B cell (primary cell): Measurements from ENCODE around the gene CHRNA5.

Experiments used
- EZH2 ChIP-seq: IDR thresholded peaks from 2 replicates; pipeline ENCODE4 v1.6.1; 2012; ENCODE audit warnings: borderline replicate concordance, low read depth, mild to moderate bottlenecking, moderate library complexity, low read length; ENCODE audit not compliant: insufficient read depth, poor library complexity, severe bottlenecking
- TF ChIP-seq, protein P1 (sequence below): fragments of 200-600 bp; IDR thresholded peaks from one replicate; pipeline ENCODE4 v1.8.0; 2022; ENCODE audit warnings: antibody characterized with exemption, mild to moderate bottlenecking

- TF ChIP-seq, protein P1, sequence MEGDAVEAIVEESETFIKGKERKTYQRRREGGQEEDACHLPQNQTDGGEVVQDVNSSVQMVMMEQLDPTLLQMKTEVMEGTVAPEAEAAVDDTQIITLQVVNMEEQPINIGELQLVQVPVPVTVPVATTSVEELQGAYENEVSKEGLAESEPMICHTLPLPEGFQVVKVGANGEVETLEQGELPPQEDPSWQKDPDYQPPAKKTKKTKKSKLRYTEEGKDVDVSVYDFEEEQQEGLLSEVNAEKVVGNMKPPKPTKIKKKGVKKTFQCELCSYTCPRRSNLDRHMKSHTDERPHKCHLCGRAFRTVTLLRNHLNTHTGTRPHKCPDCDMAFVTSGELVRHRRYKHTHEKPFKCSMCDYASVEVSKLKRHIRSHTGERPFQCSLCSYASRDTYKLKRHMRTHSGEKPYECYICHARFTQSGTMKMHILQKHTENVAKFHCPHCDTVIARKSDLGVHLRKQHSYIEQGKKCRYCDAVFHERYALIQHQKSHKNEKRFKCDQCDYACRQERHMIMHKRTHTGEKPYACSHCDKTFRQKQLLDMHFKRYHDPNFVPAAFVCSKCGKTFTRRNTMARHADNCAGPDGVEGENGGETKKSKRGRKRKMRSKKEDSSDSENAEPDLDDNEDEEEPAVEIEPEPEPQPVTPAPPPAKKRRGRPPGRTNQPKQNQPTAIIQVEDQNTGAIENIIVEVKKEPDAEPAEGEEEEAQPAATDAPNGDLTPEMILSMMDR = no peak
- TF ChIP-seq EZH2 = no peak
Observed at GRCh38 chr15:78604420-78604819, 39.1 kb downstream of the CHRNA5 start.
